Skeletal muscle satellite cell (primary cell): ENCODE results near the gene DCAF11. TPM values are rescaled to one million over a fixed set of nuclear protein-coding genes. Genes with fewer than 3 reads are reported as not detected.

Experiments
- H3K27me3 ChIP-seq: 2 replicates; pipeline ENCODE4 v1.7.0; 2013; ENCODE audit warnings: low read length; ENCODE audit not compliant: control insufficient read depth, insufficient read depth
- H3K36me3 ChIP-seq: 2 replicates; pipeline ENCODE4 v1.7.0; 2013; ENCODE audit warnings: mild to moderate bottlenecking, control low read depth, low read length; ENCODE audit not compliant: insufficient read depth
- H3K4me1 ChIP-seq: 2 replicates; pipeline ENCODE4 v1.7.0; 2013; ENCODE audit warnings: low read length; ENCODE audit not compliant: control insufficient read depth, insufficient read depth
- H3K4me2 ChIP-seq: 2 replicates; pipeline ENCODE4 v1.7.0; 2013; ENCODE audit warnings: mild to moderate bottlenecking, low read length
- H3K4me3 ChIP-seq: 2 replicates; pipeline ENCODE4 v1.7.0; 2013; ENCODE audit warnings: low read length
- H3K9ac ChIP-seq: 2 replicates; pipeline ENCODE4 v1.7.0; 2013; ENCODE audit warnings: mild to moderate bottlenecking, low read depth, low read length, moderate library complexity
- H3K9me3 ChIP-seq: replicated peaks from 2 replicates; pipeline ENCODE4 v1.7.0; 2013; ENCODE audit warnings: mild to moderate bottlenecking, control low read depth, low read length
- small RNA-seq: library from RNA; depleted of rRNA; stranded (forward); fragments of <200 nt; gene quantifications from one replicate; pipeline ENCODE3, GENCODE V24; 2012

Gene DCAF11

DNA sequence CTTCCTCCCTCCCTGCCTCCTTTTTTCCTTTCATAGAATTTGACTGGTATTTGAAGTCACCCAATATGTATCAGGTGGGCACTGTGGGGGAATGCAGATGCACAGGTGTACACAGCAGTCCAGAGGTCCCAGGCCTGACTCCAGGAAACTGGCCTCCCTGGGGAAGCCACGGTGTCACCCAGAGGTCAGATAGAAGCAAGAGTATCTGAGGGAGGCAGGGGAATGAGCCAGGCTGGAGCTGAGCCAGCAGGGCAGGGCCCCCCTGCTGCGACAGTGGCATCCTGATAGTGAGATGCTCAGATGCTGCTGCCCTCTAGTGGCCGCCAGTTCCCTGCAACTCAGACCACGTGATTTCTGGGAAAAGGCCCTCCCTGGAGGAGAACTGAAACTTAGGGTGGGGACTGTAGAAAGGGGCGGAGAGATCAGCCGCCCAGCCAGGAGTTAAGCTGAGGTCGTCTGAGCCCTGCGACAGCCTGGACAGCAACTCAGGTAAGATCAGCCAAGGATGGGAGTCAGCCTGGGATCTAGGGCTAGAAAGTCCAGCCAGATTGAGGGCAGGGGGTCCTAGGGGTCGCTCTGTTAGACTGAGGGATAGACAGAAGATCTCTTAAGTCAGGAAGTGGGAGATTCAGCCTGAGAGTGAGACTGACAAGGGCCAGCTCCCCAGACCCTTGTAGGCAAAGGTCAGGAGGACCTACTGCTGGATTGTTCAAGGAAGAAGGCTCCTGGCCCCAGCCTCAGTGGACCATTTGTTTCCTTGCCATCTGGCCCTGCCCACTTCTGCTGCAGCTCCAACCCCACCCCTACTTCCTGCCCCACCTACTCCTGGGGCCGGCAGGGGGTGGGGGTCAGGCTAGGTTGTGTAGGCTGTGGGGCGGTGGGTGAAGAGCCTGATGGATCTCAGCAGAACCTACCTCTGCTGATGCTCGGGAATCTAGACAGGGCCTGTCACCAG lies 46.5 kb downstream of the DCAF11 start, which contains the start of gene IRF9:
IRF9 (plus strand) TSS at position 416 of the 955 bp plus-strand sequence. CDS start 880 bp downstream, outside the sequence.
- Histone ChIP-seq H3K36me3 (peaks cover 67% of the 10 kb centered on the region), H3K9me3 (no peaks in the 10 kb centered on the region), H3K27me3 (no peaks in the 10 kb centered on the region), H3K4me3 (peak within 1 kb of the TSS; percentile 76), H3K4me2 (peak within 1 kb of the TSS; percentile 93), H3K9ac (peak within 1 kb of the TSS; percentile 84), H3K4me1 (peaks cover 17% of the 10 kb centered on the region)

DNA sequence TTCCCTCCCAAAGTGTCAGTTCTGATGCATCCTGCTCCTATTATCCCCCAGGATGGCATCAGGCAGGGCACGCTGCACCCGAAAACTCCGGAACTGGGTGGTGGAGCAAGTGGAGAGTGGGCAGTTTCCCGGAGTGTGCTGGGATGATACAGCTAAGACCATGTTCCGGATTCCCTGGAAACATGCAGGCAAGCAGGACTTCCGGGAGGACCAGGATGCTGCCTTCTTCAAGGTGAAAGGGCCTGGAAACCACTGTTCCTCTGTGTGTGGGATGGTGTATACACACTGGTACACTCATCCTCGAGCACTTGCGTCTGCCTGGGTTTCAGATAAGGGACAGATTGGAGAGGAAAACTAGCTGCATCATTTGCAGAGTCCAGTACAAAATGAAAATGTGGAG lies 47.5 kb downstream of the DCAF11 start:
- Histone ChIP-seq H3K4me1 (peaks cover 17% of the 10 kb centered on the region), H3K27me3 (no peaks in the 10 kb centered on the region), H3K9ac (peak overlapping the region; percentile 84), H3K36me3 (peaks cover 69% of the 10 kb centered on the region), H3K9me3 (no peaks in the 10 kb centered on the region), H3K4me3 (peak overlapping the region; percentile 76), H3K4me2 (peak overlapping the region; percentile 93)

DNA sequence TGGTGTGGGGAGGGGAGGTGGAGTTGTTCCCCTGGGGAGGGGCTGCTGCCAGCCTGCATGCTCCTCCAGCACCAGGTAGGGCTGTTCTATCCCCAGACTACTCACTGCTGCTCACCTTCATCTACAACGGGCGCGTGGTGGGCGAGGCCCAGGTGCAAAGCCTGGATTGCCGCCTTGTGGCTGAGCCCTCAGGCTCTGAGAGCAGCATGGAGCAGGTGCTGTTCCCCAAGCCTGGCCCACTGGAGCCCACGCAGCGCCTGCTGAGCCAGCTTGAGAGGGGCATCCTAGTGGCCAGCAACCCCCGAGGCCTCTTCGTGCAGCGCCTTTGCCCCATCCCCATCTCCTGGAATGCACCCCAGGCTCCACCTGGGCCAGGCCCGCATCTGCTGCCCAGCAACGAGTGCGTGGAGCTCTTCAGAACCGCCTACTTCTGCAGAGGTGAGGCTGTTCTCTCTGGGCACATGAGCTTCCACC lies 50.0 kb downstream of the DCAF11 start:
- Histone ChIP-seq H3K4me1 (peaks cover 17% of the 10 kb centered on the region), H3K27me3 (no peaks in the 10 kb centered on the region)

DNA sequence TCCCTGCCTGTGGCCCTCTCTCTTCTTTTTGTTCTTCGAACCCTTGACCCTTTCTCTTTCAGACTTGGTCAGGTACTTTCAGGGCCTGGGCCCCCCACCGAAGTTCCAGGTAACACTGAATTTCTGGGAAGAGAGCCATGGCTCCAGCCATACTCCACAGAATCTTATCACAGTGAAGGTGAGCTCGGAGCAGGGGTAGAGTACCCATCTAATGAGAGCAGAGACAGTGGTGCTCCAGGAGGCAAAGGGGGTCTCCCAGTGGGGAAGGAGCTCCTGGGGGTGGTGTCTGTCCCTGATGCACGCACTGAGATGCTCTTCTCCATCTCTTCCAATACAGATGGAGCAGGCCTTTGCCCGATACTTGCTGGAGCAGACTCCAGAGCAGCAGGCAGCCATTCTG lies 51.2 kb downstream of the DCAF11 start:
- no peak overlapping the region for H3K4me2 ChIP-seq
- no peaks in the 10 kb centered on the region for H3K9me3 ChIP-seq
- no peaks in the 10 kb centered on the region for H3K27me3 ChIP-seq
- no peak overlapping the region for H3K9ac ChIP-seq
- H3K36me3 ChIP-seq, result peaks cover 46% of the 10 kb centered on the region
- no peak overlapping the region for H3K4me3 ChIP-seq
- H3K4me1 ChIP-seq, result peaks cover 14% of the 10 kb centered on the region

More for the DNA sequence above, 50.0 kb downstream of the DCAF11 start:
- Histone ChIP-seq H3K4me2 (no peak overlapping the region), H3K36me3 (peaks cover 59% of the 10 kb centered on the region), H3K4me3 (no peak overlapping the region), H3K9me3 (no peaks in the 10 kb centered on the region), H3K9ac (no peak overlapping the region)

DNA sequence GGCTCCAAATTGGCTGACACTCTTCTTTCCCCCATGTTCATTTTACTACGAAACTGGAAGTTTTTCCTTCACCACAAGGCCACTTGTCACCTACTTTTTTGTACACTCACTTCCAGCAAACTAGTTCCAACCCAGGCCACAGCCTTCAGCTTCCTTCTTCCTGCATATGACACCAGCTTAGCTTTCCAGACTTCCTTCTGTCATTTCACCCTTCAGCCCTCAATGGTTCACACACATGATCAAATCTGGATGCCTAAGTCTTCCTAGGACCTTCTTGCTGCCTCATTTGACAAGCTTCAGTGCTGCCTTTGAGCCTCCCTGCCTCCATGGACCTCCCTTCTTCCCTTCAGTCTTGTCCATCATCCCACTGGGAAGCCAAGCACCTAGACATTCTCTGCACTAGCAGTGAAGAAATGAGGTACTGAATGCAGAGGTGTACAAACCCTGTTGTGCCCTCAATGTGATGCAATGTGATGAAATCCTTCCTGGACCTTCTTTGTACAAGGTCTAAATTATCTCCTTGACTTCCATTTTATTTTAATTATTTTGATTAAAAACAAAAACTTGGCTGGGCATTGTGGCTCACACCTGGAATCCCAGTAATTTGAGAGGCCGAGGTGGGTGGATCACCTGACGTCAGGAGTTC lies 53.0 kb downstream of the DCAF11 start:
- H3K9ac ChIP-seq, result no peak overlapping the region
- H3K4me2 ChIP-seq, result no peak overlapping the region
- H3K4me1 ChIP-seq, result no peaks in the 10 kb centered on the region
- no peaks in the 10 kb centered on the region for H3K27me3 ChIP-seq
- no peaks in the 10 kb centered on the region for H3K9me3 ChIP-seq
- no peak overlapping the region for H3K4me3 ChIP-seq
- peaks cover 46% of the 10 kb centered on the region for H3K36me3 ChIP-seq

DNA sequence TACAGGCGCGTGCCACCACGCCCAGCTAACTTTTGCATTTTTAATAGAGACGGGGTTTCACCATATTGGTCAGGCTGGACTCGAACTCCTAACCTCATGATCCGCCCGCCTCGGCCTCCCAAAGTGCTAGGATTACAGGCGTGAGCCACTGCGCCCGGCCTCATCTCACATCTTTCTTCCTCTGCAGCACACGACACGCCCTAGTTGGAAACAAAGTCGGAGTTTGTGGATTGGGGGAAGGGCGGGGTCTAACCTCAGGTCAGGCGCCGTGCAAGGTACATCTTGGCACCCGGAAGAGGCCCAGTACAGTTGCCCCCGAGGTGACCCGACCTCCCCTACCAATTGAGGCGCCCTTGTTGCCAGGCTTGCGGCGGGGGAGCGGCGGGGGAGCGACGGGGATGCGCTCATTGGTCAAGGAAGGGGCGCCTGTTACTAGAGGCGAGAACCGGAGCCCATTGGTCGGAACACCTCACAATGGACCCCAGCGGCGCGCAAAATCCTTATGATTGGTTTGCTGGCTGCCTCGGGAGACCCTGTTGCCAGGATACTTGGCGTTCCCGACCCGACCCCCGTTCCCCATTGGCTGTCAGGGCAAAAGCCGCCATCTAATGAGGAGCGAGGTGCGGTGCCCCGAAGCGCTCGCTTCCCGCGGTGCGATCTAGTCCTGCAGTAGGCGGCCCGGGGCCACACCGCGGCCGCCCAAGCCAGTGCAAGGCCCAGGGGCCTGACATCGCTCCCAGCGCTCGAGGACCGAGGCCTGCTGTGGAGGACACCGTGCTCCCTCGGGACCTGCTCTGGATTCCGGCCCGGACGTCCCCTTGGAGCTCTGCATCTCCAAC lies 57.1 kb downstream of the DCAF11 start, which contains the start of gene REC8:
REC8 (plus strand) TSS at position 659 of the 839 bp plus-strand sequence. CDS start 473 bp downstream, outside the sequence.
- H3K9ac ChIP-seq, result no peak within 1 kb of the TSS
- H3K4me1 ChIP-seq, result no peaks in the 10 kb centered on the region
- H3K4me3 ChIP-seq, result no peak within 1 kb of the TSS
- H3K9me3 ChIP-seq, result no peaks in the 10 kb centered on the region
- H3K27me3 ChIP-seq, result no peaks in the 10 kb centered on the region
- peaks cover 17% of the 10 kb centered on the region for H3K36me3 ChIP-seq
- H3K4me2 ChIP-seq, result peak within 1 kb of the TSS; percentile 35

DNA sequence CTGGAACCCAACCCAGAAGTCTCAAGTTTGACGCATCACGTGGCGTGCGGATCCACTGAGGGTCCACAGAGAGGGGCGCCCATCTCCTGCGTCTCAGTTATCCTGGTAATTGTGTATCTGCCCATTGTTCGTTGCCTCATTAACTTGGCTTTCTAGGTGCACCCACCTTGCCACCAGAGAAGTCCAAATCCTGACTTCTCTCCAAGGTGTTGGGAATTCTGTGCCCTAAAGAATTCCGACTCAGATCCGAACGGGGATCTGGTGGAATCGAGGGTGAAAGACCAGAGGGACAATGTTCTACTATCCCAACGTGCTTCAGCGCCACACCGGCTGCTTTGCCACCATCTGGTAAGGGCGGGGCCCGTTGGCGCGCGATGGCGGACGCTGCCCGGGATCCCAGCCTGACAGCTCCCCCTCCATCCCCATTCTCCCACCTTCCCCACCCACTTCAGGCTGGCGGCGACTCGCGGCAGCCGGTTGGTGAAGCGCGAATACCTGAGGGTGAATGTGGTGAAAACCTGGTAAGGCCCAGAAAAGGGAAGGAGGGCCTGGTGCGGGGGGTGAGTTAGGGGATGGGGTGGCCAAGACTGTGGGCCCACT lies 57.8 kb downstream of the DCAF11 start:
- Histone ChIP-seq H3K36me3 (peaks cover 14% of the 10 kb centered on the region), H3K4me1 (no peaks in the 10 kb centered on the region), H3K9ac (no peak overlapping the region), H3K4me2 (no peak overlapping the region), H3K9me3 (no peaks in the 10 kb centered on the region), H3K4me3 (no peak overlapping the region), H3K27me3 (no peaks in the 10 kb centered on the region)

DNA sequence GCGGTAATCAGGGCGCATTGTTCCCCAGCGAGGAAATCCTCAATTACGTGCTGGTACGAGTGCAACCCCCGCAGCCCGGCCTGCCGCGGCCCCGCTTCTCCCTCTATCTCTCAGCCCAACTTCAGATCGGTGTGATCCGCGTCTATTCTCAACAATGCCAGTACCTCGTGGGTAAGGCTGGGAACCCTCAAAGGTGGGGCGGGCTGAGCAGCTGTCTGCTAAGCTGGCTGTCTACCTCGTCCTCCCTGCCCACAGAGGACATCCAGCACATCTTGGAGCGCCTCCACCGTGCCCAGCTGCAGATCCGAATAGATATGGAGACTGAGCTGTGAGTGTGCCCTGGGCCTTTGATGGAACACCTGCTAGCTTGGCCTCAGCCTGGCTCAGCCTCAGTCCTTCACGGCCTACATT lies 58.3 kb downstream of the DCAF11 start:
- Histone ChIP-seq H3K4me2 (no peak overlapping the region), H3K9me3 (no peaks in the 10 kb centered on the region), H3K36me3 (peaks cover 12% of the 10 kb centered on the region), H3K27me3 (no peaks in the 10 kb centered on the region), H3K4me1 (no peaks in the 10 kb centered on the region), H3K4me3 (no peak overlapping the region), H3K9ac (no peak overlapping the region)

Small RNA genes within 50 kb of the gene (small RNA-seq; reads per million reads assigned to genes)
- gene IRF9 (not detected), gene RNA5SP383 (0.21 reads per million)
